Measurements from ENCODE around the gene VPS37B. TPM values are rescaled to one million over a fixed set of nuclear protein-coding genes. Genes with fewer than 3 reads are reported as not detected.

VPS37B gene
- total RNA-seq, 4 donors from 2014 or later = 24.5 to 28.4 (median 25.8) TPM

DNA sequence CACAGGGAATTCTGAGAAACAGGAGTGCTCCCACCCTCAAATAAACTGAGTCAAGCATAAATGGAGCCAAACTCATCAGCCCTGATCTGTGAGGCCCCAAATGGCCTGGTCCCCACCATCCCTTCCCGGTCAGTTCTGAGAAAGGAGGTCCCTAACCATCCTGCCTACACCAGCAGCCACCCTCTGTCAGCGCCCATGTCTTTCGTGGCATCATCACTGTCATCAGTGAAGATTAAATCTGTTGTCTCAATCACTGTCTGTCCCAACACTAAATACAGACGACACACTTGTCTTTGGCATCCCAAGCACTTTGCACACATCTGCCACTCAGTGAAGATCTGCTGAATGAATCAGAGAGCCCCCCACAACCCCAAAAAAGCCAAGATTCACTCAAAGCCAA lies 22.4 kb downstream of the VPS37B start:
- Histone ChIP-seq H3K9me3 (no peaks in the 10 kb centered on the region), H3K36me3 (peaks cover 0 to 19% (median 8%) of the 10 kb centered on the region in 3 donors), H3K27ac (peak overlapping the region in 2 of 4 donors; percentile 87 to 89), H3K4me3 (no peak overlapping the region), H3K27me3 (no peaks in the 10 kb centered on the region), H3K4me1 (peaks cover 0 to 89% (median 56%) of the 10 kb centered on the region in 4 donors)
- no peak for DNase-seq (ENCODE audit: low spot score in 2 of 2)
- 77 to 82% methylated on average over 4 of the region's 4 CpGs for WGBS, 2 donors
- TF ChIP-seq POLR2A (IDR thresholded peaks at IDR 0.05) (no peak), EP300 (IDR thresholded peaks at IDR 0.05) (no peak)
- TF ChIP-seq, protein P1, sequence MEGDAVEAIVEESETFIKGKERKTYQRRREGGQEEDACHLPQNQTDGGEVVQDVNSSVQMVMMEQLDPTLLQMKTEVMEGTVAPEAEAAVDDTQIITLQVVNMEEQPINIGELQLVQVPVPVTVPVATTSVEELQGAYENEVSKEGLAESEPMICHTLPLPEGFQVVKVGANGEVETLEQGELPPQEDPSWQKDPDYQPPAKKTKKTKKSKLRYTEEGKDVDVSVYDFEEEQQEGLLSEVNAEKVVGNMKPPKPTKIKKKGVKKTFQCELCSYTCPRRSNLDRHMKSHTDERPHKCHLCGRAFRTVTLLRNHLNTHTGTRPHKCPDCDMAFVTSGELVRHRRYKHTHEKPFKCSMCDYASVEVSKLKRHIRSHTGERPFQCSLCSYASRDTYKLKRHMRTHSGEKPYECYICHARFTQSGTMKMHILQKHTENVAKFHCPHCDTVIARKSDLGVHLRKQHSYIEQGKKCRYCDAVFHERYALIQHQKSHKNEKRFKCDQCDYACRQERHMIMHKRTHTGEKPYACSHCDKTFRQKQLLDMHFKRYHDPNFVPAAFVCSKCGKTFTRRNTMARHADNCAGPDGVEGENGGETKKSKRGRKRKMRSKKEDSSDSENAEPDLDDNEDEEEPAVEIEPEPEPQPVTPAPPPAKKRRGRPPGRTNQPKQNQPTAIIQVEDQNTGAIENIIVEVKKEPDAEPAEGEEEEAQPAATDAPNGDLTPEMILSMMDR (IDR thresholded peaks at IDR 0.05) = no peak

DNA sequence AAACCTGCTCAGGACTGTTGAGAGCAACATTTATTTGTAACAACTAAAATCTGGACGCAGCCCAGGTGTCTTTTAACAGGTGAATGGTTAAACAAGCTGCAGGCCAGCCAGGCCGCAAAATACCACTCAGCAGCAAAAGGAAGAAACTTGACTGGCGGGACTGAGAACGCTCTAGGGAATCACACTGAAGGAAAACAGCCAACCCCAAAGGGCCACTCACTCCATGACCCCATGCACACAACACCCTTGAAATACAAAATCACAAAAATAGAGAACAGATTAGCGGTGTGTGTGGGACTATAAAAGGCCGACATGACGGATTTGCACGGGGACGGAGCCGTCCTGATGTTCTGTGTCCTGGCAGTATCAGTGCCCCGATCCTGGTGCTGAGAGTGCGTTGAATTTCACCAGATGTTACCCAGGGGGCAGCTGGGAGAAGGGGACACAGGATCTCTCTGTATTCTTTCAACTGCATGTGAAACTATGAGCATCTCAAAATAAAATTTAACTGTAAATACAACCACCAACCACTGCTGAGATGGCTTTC lies 23.0 kb downstream of the VPS37B start:
- Histone ChIP-seq H3K36me3 (peaks cover 0 to 25% (median 10%) of the 10 kb centered on the region in 3 donors), H3K27me3 (no peaks in the 10 kb centered on the region), H3K4me3 (peak overlapping the region in 1 of 4 donors; percentile 36), H3K27ac (peak overlapping the region in 3 of 4 donors; percentile 72 to 89 (median 87)), H3K9me3 (no peaks in the 10 kb centered on the region), H3K4me1 (peaks cover 0 to 93% (median 53%) of the 10 kb centered on the region in 4 donors)
- TF ChIP-seq, protein P1 (IDR thresholded peaks at IDR 0.05) = no peak
- TF ChIP-seq POLR2A (IDR thresholded peaks at IDR 0.05) = no peak
- no peak for TF ChIP-seq EP300 (IDR thresholded peaks at IDR 0.05)
- DNase-seq (ENCODE audit: low spot score in 2 of 2) = no peak
- 42 to 49% methylated on average over 12 of the region's 12 CpGs for WGBS, 2 donors

DNA sequence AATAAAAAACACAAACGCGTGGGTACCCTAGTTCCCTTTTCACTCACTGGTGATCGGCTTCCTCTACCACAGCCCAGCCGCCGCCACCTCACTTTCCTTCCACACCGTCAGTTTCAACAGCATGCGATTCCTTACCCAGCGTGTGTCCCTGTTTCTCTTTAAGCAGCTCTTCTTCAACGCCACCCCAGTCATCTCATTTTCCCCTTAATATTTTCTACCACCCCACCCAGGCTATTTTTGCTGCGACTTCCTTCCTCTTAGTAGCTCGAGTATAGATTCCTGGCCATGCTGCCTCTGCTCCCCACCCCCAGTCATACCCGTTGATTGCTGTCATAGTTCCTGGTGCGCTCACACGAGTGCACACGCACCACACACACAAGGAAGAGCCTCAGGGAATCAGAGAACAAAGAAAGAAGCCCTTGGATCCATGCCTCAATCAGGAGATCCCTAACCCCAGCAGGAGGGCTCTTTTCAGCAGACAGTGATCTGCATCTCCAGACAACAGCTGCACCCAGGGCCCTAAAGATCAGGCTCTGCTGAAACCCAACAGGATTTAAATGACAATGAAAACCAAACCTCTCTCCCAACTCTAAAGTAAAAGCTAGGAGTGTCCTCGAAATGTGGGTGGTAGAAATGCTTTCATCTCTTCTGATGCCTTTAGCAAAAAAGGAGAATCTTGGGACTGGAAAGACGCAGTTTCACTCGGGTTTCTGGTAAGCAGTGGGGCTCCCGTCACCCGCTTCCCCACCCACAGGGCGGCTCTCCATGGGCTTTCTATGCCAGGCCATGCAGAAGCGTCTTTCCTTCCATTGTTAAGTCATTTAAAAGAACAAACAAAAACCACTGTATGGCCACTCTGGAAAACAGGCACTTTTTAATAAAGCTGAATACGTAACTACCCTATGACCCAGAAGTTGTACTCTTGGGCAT lies 23.8 kb downstream of the VPS37B start:
- no peaks in the 10 kb centered on the region for H3K27me3 ChIP-seq
- 20 to 24% methylated on average over 23 of the region's 23 CpGs for WGBS, 2 donors
- H3K9me3 ChIP-seq = no peaks in the 10 kb centered on the region
- peak in 1 of 2 donors; percentile 74 for DNase-seq (ENCODE audit: low spot score in 2 of 2)
- H3K4me1 ChIP-seq = peaks cover 0 to 92% (median 46%) of the 10 kb centered on the region in 4 donors
- H3K4me3 ChIP-seq = peak overlapping the region in 3 of 4 donors; percentile 6 to 36 (median 10)
- peak in 1 of 2 donors; percentile 81 for TF ChIP-seq EP300 (IDR thresholded peaks at IDR 0.05)
- TF ChIP-seq, protein P1 (IDR thresholded peaks at IDR 0.05) = no peak
- H3K36me3 ChIP-seq = peaks cover 0 to 33% (median 14%) of the 10 kb centered on the region in 3 donors
- peak overlapping the region; percentile 50 to 89 (median 80) for H3K27ac ChIP-seq

DNA sequence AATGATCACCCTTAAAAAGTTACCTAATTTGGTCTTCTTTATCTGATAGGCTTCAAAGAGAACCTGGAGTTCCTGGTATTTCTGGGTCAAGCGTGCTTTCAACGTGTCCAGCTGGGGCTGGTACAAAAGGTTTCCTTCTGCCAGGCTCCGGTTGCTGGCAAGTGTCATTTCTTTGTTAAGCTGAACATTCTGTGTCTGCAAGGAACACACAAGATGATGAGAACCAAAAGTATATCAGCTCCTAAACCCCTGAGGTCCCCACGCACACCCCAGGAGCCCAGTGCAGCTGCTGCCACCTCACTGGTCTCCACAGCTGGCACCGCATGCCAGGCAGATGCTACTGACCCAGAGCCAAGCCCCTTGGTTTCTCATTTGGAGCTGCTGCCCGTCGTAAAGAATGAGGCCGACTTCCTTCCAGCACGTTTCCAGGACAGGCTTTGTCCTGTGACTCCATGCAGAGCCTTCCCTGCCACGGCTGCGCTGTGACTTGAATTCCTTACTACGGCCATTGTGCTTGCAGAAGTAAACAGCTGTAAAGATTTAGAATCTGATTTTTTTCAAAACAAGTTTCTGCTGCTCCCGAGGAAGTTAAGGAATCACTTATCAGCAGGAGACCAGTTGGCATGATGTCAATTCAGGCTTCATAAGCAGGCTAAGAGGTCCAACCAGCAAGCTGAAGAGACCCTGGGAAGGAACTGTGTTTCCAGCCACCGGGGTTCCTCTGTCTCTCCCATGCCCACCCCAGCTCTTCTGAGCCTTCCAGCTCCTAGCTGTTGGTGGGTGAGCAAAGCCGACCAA lies 24.9 kb downstream of the VPS37B start:
- H3K27ac ChIP-seq = peak overlapping the region; percentile 50 to 89 (median 80)
- no peaks in the 10 kb centered on the region for H3K27me3 ChIP-seq
- TF ChIP-seq POLR2A (IDR thresholded peaks at IDR 0.05) (no peak), EP300 (IDR thresholded peaks at IDR 0.05) (peak in 1 of 2 donors; percentile 40)
- 19 to 22% methylated on average over 15 of the region's 15 CpGs for WGBS, 2 donors
- DNase-seq (ENCODE audit: low spot score in 2 of 2) = no peak
- peak overlapping the region in 3 of 4 donors; percentile 6 to 36 (median 10) for H3K4me3 ChIP-seq
- H3K36me3 ChIP-seq = peaks cover 0 to 44% (median 14%) of the 10 kb centered on the region in 3 donors
- H3K9me3 ChIP-seq = no peaks in the 10 kb centered on the region
- peaks cover 0 to 92% (median 38%) of the 10 kb centered on the region in 4 donors for H3K4me1 ChIP-seq

DNA sequence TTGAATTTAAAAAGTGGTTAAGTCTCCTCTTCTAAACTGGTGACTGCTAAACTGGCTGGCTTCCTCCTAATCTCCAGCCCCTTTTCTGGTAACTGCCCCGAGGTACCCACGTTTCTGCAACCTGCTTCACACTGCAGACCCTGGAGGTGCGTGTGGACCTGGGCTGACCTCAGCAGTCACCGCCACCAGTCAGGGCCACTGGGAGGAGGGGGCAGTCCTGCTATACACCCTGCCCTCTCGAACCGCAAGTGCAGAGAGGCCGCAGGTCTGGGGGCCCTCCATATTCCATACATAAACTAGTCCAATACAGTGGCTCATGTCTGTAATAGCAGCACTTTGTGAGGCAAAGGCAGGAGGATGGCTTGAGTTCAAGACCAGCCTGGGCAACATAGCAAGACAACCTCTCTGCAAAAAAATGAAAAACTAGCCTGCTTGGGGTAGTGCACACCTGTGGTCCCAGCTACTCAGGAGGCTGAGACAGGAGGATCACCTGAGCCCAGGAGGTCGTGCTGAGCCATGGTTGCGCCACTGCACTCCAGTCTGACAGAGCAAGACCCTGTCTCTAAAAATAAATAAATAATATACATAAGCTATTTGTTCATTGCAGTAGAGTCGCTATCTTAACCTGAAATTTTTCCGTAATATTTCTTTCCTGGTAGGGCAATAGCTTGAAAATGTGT lies 25.6 kb downstream of the VPS37B start:
- Histone ChIP-seq H3K36me3 (peaks cover 0 to 51% (median 14%) of the 10 kb centered on the region in 3 donors), H3K27ac (peak overlapping the region in 3 of 4 donors; percentile 72 to 89 (median 87)), H3K4me1 (peaks cover 0 to 92% (median 38%) of the 10 kb centered on the region in 4 donors), H3K9me3 (no peaks in the 10 kb centered on the region), H3K4me3 (no peak overlapping the region), H3K27me3 (no peaks in the 10 kb centered on the region)
- no peak for TF ChIP-seq POLR2A (IDR thresholded peaks at IDR 0.05)
- TF ChIP-seq, protein P1 (IDR thresholded peaks at IDR 0.05) = no peak
- TF ChIP-seq EP300 (IDR thresholded peaks at IDR 0.05) = no peak
- 85 to 93% methylated on average over 11 of the region's 11 CpGs for WGBS, 2 donors
- no peak for DNase-seq (ENCODE audit: low spot score in 2 of 2)
